ENCODE measurements around the gene SMPX.

The SMPX gene

GRCh38 chrX:21708116-21708515 is 49.8 kb downstream of the SMPX start:
- no peak for DNase-seq

GRCh38 chrX:21705225-21705624 is 52.7 kb downstream of the SMPX start:
- no peak for DNase-seq

GRCh38 chrX:21702725-21703124 is 55.2 kb downstream of the SMPX start:
- DNase-seq: no peak

GRCh38 chrX:21700967-21701366 is 56.9 kb downstream of the SMPX start:
- no peak for DNase-seq

- DNase-seq: no peak
Observed at GRCh38 chrX:21700275-21700674, 57.6 kb downstream of the SMPX start.

- DNase-seq: no peak
Observed at GRCh38 chrX:21699136-21699535, 58.8 kb downstream of the SMPX start.

GRCh38 chrX:21698272-21698671 is 59.6 kb downstream of the SMPX start:
- no peak for DNase-seq

- DNase-seq: no peak
Observed at GRCh38 chrX:21691512-21692018, 66.4 kb downstream of the SMPX start.

- no peak for DNase-seq
Observed at GRCh38 chrX:21683941-21684340, 74.0 kb downstream of the SMPX start.

- no peak for DNase-seq
Observed at GRCh38 chrX:21678048-21678612, 79.8 kb downstream of the SMPX start.

- no peak for DNase-seq
Observed at GRCh38 chrX:21675931-21676330, 82.0 kb downstream of the SMPX start.

- DNase-seq: no peak
Observed at GRCh38 chrX:21674430-21675186, 83.3 kb downstream of the SMPX start.

- DNase-seq: no peak
Observed at GRCh38 chrX:21666679-21667078, 91.2 kb downstream of the SMPX start.

- DNase-seq: no peak
Observed at GRCh38 chrX:21666252-21666651, 91.7 kb downstream of the SMPX start.

GRCh38 chrX:21662761-21663160 is 95.2 kb downstream of the SMPX start:
- DNase-seq: no peak

GRCh38 chrX:21661316-21661715 is 96.6 kb downstream of the SMPX start:
- DNase-seq: no peak

GRCh38 chrX:21660156-21660555 is 97.8 kb downstream of the SMPX start:
- no peak for DNase-seq

- DNase-seq: no peak
Observed at GRCh38 chrX:21659320-21659719, 98.6 kb downstream of the SMPX start.

- peak; percentile 22 for DNase-seq
Observed at GRCh38 chrX:21658746-21659145, 99.2 kb downstream of the SMPX start.

- DNase-seq: no peak
Observed at GRCh38 chrX:21658152-21658737, 99.7 kb downstream of the SMPX start, which contains the start of gene KLHL34. Gene KLHL34, minus strand, starts transcription at chrX:21658330. Its CDS starts 542 bp downstream, at chrX:21657788.

GRCh38 chrX:21657318-21658151 is 100.4 kb downstream of the SMPX start:
- DNase-seq: no peak

- no peak for DNase-seq
Observed at GRCh38 chrX:21656587-21657317, 101.2 kb downstream of the SMPX start.

Data from NCI-H510A (cell line).